H1 (cell line): Measurements from ENCODE around the gene NRN1L. TPM values are rescaled to one million over a fixed set of nuclear protein-coding genes. Genes with fewer than 3 reads are reported as not detected.

Source experiments
- CTCF ChIA-PET: fragments of 300-600 bp; sonication (Branson Sonifier 250); formaldehyde crosslinking; loops from one replicate; lab custom pipeline; 2021; ENCODE audit not compliant: partially characterized antibody; lab: Charles Lee
- POLR2A ChIA-PET: fragments of 300-600 bp; sonication (Branson Sonifier 250); formaldehyde crosslinking; loops from one replicate; lab custom pipeline; 2021; ENCODE audit warnings: inconsistent platforms; ENCODE audit not compliant: partially characterized antibody; lab: Charles Lee
- DNase-seq, 2 experiments: peaks; one replicate each; pipeline versions ENCODE4 v3.0.0 to v3.0.0-alpha.2; 2010 to 2022; ENCODE audit warnings: low spot score in 2 of 2, low read depth in 1 of 2, mixed read lengths in 1 of 2
- FAIRE-seq: peaks from 2 replicates; lab custom pipeline; 2011; peaks lifted over from hg19 to GRCh38; lab: Jason Lieb, UNC
- H2AFZ ChIP-seq: 2 replicates; pipeline ENCODE4 v1.8.1; 2012; ENCODE audit warnings: low read length, inconsistent platforms
- H2AK5ac ChIP-seq: 2 replicates; pipeline ENCODE4 v1.6.1; 2013; ENCODE audit warnings: low read depth, low read length
- H2BK120ac ChIP-seq: replicated peaks from 2 replicates; pipeline ENCODE3; 2013; ENCODE audit warnings: low read depth, low read length, inconsistent platforms
- H2BK12ac ChIP-seq: 2 replicates; pipeline ENCODE4 v1.6.1; 2013; ENCODE audit warnings: low read depth, low read length
- H2BK15ac ChIP-seq: 2 replicates; pipeline ENCODE4 v1.6.1; 2013; ENCODE audit warnings: low read length
- H2BK20ac ChIP-seq: 2 replicates; pipeline ENCODE4 v1.6.1; 2013; ENCODE audit warnings: low read length
- H2BK5ac ChIP-seq: 2 replicates; pipeline ENCODE4 v1.6.1; 2013; ENCODE audit warnings: low read depth, low read length
- H3K14ac ChIP-seq: 2 replicates; pipeline ENCODE4 v1.6.1; 2013; ENCODE audit warnings: inconsistent platforms; ENCODE audit not compliant: insufficient read length
- H3K18ac ChIP-seq: 2 replicates; pipeline ENCODE4 v1.6.1; 2013; ENCODE audit warnings: low read length; ENCODE audit errors: extremely low read depth
- H3K23ac ChIP-seq: 2 replicates; pipeline ENCODE4 v1.6.1; 2013; ENCODE audit warnings: inconsistent platforms; ENCODE audit not compliant: insufficient read length
- H3K23me2 ChIP-seq: 2 replicates; pipeline ENCODE4 v1.6.1; 2013; ENCODE audit warnings: low read depth, low read length
- H3K27ac ChIP-seq: 2 replicates; pipeline ENCODE4 v1.6.1; 2011; ENCODE audit warnings: low read depth, low read length, inconsistent platforms
- H3K27me3 ChIP-seq, 4 experiments: replicated peaks in 1 of 4; 1 replicate in 1 of 4; 2 replicates in 3 of 4; pipeline versions ENCODE4 v1.6.1 to v1.8.1; 2011 to 2013; ENCODE audit warnings: low read length in 3 of 4, mild to moderate bottlenecking in 3 of 4, inconsistent platforms in 2 of 4, mixed read lengths in 2 of 4, moderate library complexity in 1 of 4; ENCODE audit not compliant: control insufficient read depth in 3 of 4, insufficient read depth in 3 of 4; ENCODE audit errors: extremely low read depth in 1 of 4
- H3K36me3 ChIP-seq, 4 experiments: 2 replicates each; pipeline versions ENCODE4 v1.6.1 to v1.8.1; 2011 to 2013; ENCODE audit warnings: mild to moderate bottlenecking in 4 of 4, low read length in 3 of 4, moderate library complexity in 2 of 4, control low read depth in 1 of 4, inconsistent platforms in 1 of 4; ENCODE audit not compliant: insufficient read depth in 4 of 4, control insufficient read depth in 2 of 4
- H3K4ac ChIP-seq: replicated peaks from 2 replicates; pipeline ENCODE3; 2013; ENCODE audit warnings: low read length, low read depth, mixed read lengths, inconsistent platforms; ENCODE audit not compliant: insufficient read length
- H3K4me1 ChIP-seq, 4 experiments: replicated peaks in 1 of 4; 1 replicate in 1 of 4; 2 replicates in 3 of 4; pipeline versions ENCODE4 v1.6.1 to v1.8.1; 2011 to 2013; ENCODE audit warnings: low read length in 3 of 4, inconsistent platforms in 2 of 4, mixed read lengths in 1 of 4; ENCODE audit not compliant: insufficient read depth in 4 of 4, control insufficient read depth in 3 of 4
- H3K4me2 ChIP-seq, 2 experiments: 2 replicates each; pipeline versions ENCODE4 v1.6.1 to v1.8.1; 2011 to 2013; ENCODE audit warnings: low read depth in 2 of 2, low read length in 2 of 2, control low read depth in 1 of 2, inconsistent platforms in 1 of 2, mild to moderate bottlenecking in 1 of 2; ENCODE audit not compliant: insufficient read depth in 1 of 2
- H3K4me3 ChIP-seq, 4 experiments: fragments of 200-600, 300-600 bp in 1 of 4; sonication (generic), shearing (Covaris generic), sonication (Bioruptor Twin) in 1 of 4; 2 replicates each; pipeline versions ENCODE4 v1.5.1 to v1.8.1; 2011 to 2016; ENCODE audit warnings: low read length in 4 of 4, low read depth in 3 of 4, control low read depth in 2 of 4, inconsistent platforms in 2 of 4, mild to moderate bottlenecking in 2 of 4, mixed read lengths in 1 of 4, moderate library complexity in 1 of 4; ENCODE audit not compliant: insufficient read depth in 2 of 4; ENCODE audit errors: extremely low read depth in 1 of 4
- H3K56ac ChIP-seq: replicated peaks from 2 replicates; pipeline ENCODE3; 2013; ENCODE audit warnings: low read depth, mild to moderate bottlenecking, mixed read lengths, low read length, inconsistent platforms; ENCODE audit not compliant: insufficient read length
- H3K79me1 ChIP-seq: 2 replicates; pipeline ENCODE4 v1.6.1; 2013; ENCODE audit warnings: low read depth, low read length, control low read depth
- H3K79me2 ChIP-seq, 2 experiments: 2 replicates each; pipeline versions ENCODE4 v1.6.1 to v1.8.1; 2012 to 2013; ENCODE audit warnings: low read length in 2 of 2, mild to moderate bottlenecking in 2 of 2, inconsistent platforms in 1 of 2; ENCODE audit not compliant: insufficient read depth in 2 of 2, control insufficient read depth in 1 of 2
- H3K9ac ChIP-seq, 4 experiments: replicated peaks in 1 of 4; 1 replicate in 1 of 4; 2 replicates in 3 of 4; pipeline versions ENCODE4 v1.6.1 to v1.8.1; 2011 to 2013; ENCODE audit warnings: low read depth in 3 of 4, low read length in 3 of 4, control low read depth in 2 of 4, mild to moderate bottlenecking in 2 of 4, moderate library complexity in 2 of 4, inconsistent platforms in 1 of 4; ENCODE audit errors: extremely low read depth in 1 of 4
- H3K9me3 ChIP-seq, 2 experiments: 2 replicates each; pipeline versions ENCODE4 v1.6.1 to v1.8.1; 2012 to 2013; ENCODE audit warnings: mild to moderate bottlenecking in 2 of 2, moderate library complexity in 2 of 2, control low read depth in 1 of 2, inconsistent platforms in 1 of 2, low read depth in 1 of 2, low read length in 1 of 2, mixed read lengths in 1 of 2; ENCODE audit not compliant: insufficient read depth in 2 of 2
- H4K20me1 ChIP-seq, 2 experiments: replicated peaks in 1 of 2; 2 replicates each; pipeline versions ENCODE3 to v1.8.1; 2011 to 2013; ENCODE audit warnings: inconsistent platforms in 2 of 2, low read length in 2 of 2, mild to moderate bottlenecking in 1 of 2; ENCODE audit not compliant: insufficient read depth in 2 of 2, control insufficient read depth in 1 of 2
- H4K5ac ChIP-seq: 2 replicates; pipeline ENCODE4 v1.6.1; 2013; ENCODE audit warnings: low read length, low read depth, mixed read lengths, inconsistent platforms; ENCODE audit not compliant: insufficient read length
- H4K8ac ChIP-seq: 2 replicates; pipeline ENCODE4 v1.8.0; 2013; ENCODE audit warnings: mild to moderate bottlenecking, moderate library complexity, low read length, inconsistent platforms; ENCODE audit not compliant: insufficient read depth; ENCODE audit errors: extremely low read depth
- H4K91ac ChIP-seq: replicated peaks from 2 replicates; pipeline ENCODE3; 2013; ENCODE audit warnings: low read length, mixed read lengths, inconsistent platforms; ENCODE audit not compliant: insufficient read length
- BRCA1 ChIP-seq: IDR thresholded peaks from 2 replicates; pipeline ENCODE4 v1.6.1; 2012; ENCODE audit warnings: low read depth, low read length, improper control_type of control experiment
- CHD1 ChIP-seq: IDR thresholded peaks from 2 replicates; pipeline ENCODE4 v1.6.1; 2012; ENCODE audit warnings: low read depth, low read length, improper control_type of control experiment
- EZH2 ChIP-seq: fragments of 200-600 bp; sonication (generic); IDR thresholded peaks from 2 replicates; pipeline ENCODE4 v1.7.1; 2012; ENCODE audit warnings: low read depth, mild to moderate bottlenecking, moderate library complexity, low read length, inconsistent platforms; ENCODE audit not compliant: severe bottlenecking
- GTF2F1 ChIP-seq: IDR thresholded peaks from 2 replicates; pipeline ENCODE4 v1.6.1; 2012; ENCODE audit warnings: low read depth, low read length, improper control_type of control experiment, borderline replicate concordance
- RNF2 ChIP-seq: fragments of 200-900, 300-1000 bp; sonication (generic); IDR thresholded peaks from 2 replicates; pipeline ENCODE4 v1.7.1; 2016; ENCODE audit warnings: borderline replicate concordance, low read depth, mild to moderate bottlenecking, antibody characterized with exemption, low read length; ENCODE audit not compliant: poor library complexity, severe bottlenecking; ENCODE audit errors: missing control alignments
- RXRA ChIP-seq: IDR thresholded peaks from 2 replicates; pipeline ENCODE4 v1.6.1; 2011; ENCODE audit warnings: low read depth, mild to moderate bottlenecking, low read length, moderate library complexity; ENCODE audit not compliant: insufficient read depth
- SP2 ChIP-seq: IDR thresholded peaks from 2 replicates; pipeline ENCODE4 v1.6.1; 2012; ENCODE audit warnings: mild to moderate bottlenecking, low read length, inconsistent platforms
- TAF1 ChIP-seq: IDR thresholded peaks from 2 replicates; pipeline ENCODE4 v1.6.1; 2011; ENCODE audit warnings: mild to moderate bottlenecking, low read depth, low read length
- TAF7 ChIP-seq: optimal IDR thresholded peaks from 2 replicates; pipeline ENCODE3; 2011; ENCODE audit warnings: low read depth, mild to moderate bottlenecking, inconsistent platforms, low read length, moderate library complexity, borderline replicate concordance
- TBP ChIP-seq: IDR thresholded peaks from 2 replicates; pipeline ENCODE4 v1.6.1; 2011; ENCODE audit warnings: low read depth, low read length, improper control_type of control experiment
- TCF12 ChIP-seq: IDR thresholded peaks from 2 replicates; pipeline ENCODE4 v1.6.1; 2011; ENCODE audit warnings: low read depth, mild to moderate bottlenecking, low read length
- USF2 ChIP-seq: IDR thresholded peaks from 2 replicates; pipeline ENCODE4 v1.6.1; 2011; ENCODE audit warnings: low read length, improper control_type of control experiment
- WGBS, 2 experiments: shearing (Covaris generic) in 1 of 2; methylation state at CpG; one replicate each; pipeline versions ENCODE4 v1.1.6 to v1.1.7; 2013 to 2015; ENCODE audit warnings: low lambda C conversion rate in 2 of 2, mixed read lengths in 2 of 2, inconsistent platforms in 1 of 2, low coverage in 1 of 2, missing lambda C conversion rate in 1 of 2; ENCODE audit not compliant: insufficient replicate concordance in 2 of 2, insufficient coverage in 1 of 2, insufficient read length in 1 of 2; ENCODE audit errors: extremely low coverage in 1 of 2, missing lambda C conversion rate in 1 of 2; 5-methylcytosine and 5-hydroxymethylcytosine counted together
- polyA plus RNA-seq, 7 experiments: library from polyadenylated mRNA; depleted of rRNA in 3 of 7; stranded (reverse) in 5 of 7; unstranded in 2 of 7; fragments of >200 nt in 5 of 7; fragments of 200-250 nt in 2 of 7; gene quantifications; 1 replicate in 5 of 7; 2 replicates in 1 of 7; 4 replicates in 1 of 7; pipeline versions ENCODE4 v1.2.1 to v1.2.3, GENCODE V29; 2011 to 2013; ENCODE audit warnings: missing spikeins in 2 of 7, mixed read lengths in 2 of 7
- total RNA-seq: library from RNA; stranded (reverse); fragmentation: NEBNext Ultra II Directional; extraction: Animal tissue kit (Norgen Biotek cat#: 25700); gene quantifications from 2 replicates; pipeline ENCODE4 v1.2.1, GENCODE V29; 2021

Gene NRN1L
- total and polyA plus RNA-seq, 2 of the 8 experiments (the other 6 are each of a cell fraction or from before 2014, with no cell fraction given) = 4.1 to 35.2 TPM

DNA sequence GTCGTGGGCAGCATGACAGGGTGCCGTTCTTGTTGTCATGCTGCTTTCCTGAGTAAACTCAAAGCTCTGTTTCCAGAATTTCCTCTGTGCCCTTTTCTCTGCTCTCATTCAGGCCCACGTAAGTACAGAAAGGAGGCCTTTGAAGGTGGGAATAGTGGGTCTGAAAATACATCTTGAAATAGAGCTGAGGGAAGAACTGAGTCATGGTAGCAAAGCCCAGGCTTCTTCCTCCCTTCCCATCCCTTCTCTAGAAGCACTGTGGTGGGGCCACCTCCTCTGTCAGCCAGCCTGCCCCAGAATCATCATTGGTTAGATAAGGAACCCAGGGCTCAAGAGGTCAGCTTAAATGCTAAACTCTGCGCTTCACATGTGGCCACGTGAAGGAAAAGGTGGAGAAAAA, 37.5 kb downstream of the NRN1L start:
- H3K4me2 ChIP-seq = no peak overlapping the region
- no peaks in the 10 kb centered on the region for H3K36me3 ChIP-seq
- no peak overlapping the region for H4K8ac ChIP-seq
- H2AK5ac ChIP-seq = no peak overlapping the region
- H4K5ac ChIP-seq = no peak overlapping the region
- H4K20me1 ChIP-seq = peaks cover 11 to 17% of the 10 kb centered on the region in 2 experiments
- H3K9me3 ChIP-seq = no peaks in the 10 kb centered on the region
- no peak overlapping the region for H4K91ac ChIP-seq
- H2BK12ac ChIP-seq = no peak overlapping the region
- H3K56ac ChIP-seq = no peak overlapping the region
- peaks cover 1% of the 10 kb centered on the region for H3K79me1 ChIP-seq
- H3K14ac ChIP-seq = no peak overlapping the region
- no peaks in the 10 kb centered on the region; a peak in 1 of 4 replicates for H3K79me2 ChIP-seq
- H2AFZ ChIP-seq = no peak overlapping the region
- FAIRE-seq (no peak), DNase-seq (no peak)
- no peak overlapping the region for H3K23ac ChIP-seq
- H3K4me1 ChIP-seq = peaks cover 0 to 8% (median 4%) of the 10 kb centered on the region in 4 experiments; a peak in 5 of 7 replicates
- H2BK15ac ChIP-seq = no peak overlapping the region
- H3K27me3 ChIP-seq = no peaks in the 10 kb centered on the region
- TF ChIP-seq GTF2F1 (no peak), TAF1 (no peak), TBP (no peak), RNF2 (no peak), TCF12 (no peak), EZH2 (no peak), SP2 (no peak), RXRA (no peak), CHD1 (no peak), TAF7 (no peak), USF2 (no peak), BRCA1 (no peak)
- H3K23me2 ChIP-seq = no peaks in the 10 kb centered on the region
- H3K18ac ChIP-seq = no peak overlapping the region
- H2BK20ac ChIP-seq = no peak overlapping the region
- ChIA-PET POLR2A (interaction anchor here (0.8 to 2.0 kb wide), 4 partner anchors 13 to 43 kb away, joined by 3 to 9 read pairs (median 4); partner anchors contain the start of gene NRN1L), CTCF (interaction anchor here (0.6 to 27.1 kb wide), 8 partner anchors 11 to 169 kb away, joined by 3 to 623 read pairs (median 8); partner anchors contain the start of genes CTRL, EDC4, NRN1L and PSKH1)
- H2BK120ac ChIP-seq = no peak overlapping the region
- H2BK5ac ChIP-seq = no peak overlapping the region
- H3K4ac ChIP-seq = no peak overlapping the region
- no peak overlapping the region for H3K9ac ChIP-seq
- 89% methylated on average over 5 of the region's 5 CpGs; no CpG with 5 or more reads in 1 of the 2 experiments for WGBS, 2 experiments
- H3K4me3 ChIP-seq = no peak overlapping the region
- H3K27ac ChIP-seq = no peak overlapping the region
